ENCODE results near the gene TBCK. TPM values are rescaled to one million over a fixed set of nuclear protein-coding genes. Genes with fewer than 3 reads are reported as not detected.

Gene TBCK
- polyA plus RNA-seq, 1 experiment, result 36.3 TPM

DNA sequence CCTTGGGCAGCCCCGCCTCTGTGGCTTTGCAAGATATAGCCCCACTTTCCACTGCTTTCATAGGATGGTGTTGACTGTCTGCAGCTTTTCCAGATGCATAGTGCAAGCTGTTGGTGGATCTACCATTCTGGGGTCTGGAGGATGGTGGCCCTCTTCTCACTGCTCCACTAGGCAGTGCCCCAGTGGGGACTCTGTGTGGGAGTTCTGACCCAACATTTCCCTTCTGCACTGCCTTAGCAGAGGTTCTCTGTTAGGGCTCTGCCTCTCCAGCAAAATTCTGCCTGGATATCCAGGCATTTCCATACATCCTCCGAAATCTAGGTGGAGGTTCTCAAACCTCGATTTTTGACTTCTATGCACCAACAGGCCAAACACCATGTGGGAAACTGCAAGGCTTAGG is 153.7 kb downstream of the TBCK start:
- CTCF ChIA-PET, result no interaction called here
- TF ChIP-seq, protein P1, sequence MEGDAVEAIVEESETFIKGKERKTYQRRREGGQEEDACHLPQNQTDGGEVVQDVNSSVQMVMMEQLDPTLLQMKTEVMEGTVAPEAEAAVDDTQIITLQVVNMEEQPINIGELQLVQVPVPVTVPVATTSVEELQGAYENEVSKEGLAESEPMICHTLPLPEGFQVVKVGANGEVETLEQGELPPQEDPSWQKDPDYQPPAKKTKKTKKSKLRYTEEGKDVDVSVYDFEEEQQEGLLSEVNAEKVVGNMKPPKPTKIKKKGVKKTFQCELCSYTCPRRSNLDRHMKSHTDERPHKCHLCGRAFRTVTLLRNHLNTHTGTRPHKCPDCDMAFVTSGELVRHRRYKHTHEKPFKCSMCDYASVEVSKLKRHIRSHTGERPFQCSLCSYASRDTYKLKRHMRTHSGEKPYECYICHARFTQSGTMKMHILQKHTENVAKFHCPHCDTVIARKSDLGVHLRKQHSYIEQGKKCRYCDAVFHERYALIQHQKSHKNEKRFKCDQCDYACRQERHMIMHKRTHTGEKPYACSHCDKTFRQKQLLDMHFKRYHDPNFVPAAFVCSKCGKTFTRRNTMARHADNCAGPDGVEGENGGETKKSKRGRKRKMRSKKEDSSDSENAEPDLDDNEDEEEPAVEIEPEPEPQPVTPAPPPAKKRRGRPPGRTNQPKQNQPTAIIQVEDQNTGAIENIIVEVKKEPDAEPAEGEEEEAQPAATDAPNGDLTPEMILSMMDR (IDR thresholded peaks at IDR 0.05; ENCODE audit: insufficient read depth, low read depth, low read length), result no peak
- POLR2A ChIA-PET, result no interaction called here

DNA sequence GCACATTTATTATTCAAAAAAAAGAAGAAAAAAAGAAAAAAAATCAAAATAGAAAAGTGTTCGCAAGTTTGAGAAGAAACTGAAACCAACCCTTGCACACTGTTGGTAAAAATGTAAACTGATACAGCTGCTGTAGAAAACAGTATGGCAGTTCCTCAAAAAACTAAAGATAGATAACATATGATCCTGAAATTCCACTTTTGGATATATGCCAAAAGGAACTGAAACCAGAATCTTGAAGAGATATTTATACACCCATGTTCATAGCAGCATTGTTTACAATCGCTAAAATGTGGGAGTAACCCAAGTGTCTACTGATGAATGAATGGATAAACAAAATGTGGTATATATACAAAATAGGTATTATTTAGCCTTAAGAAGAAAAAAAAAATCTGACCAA is 155.4 kb downstream of the TBCK start:
- no peak overlapping the region for H3K4me3 ChIP-seq (ENCODE audit: low read depth, low read length)
- TF ChIP-seq, protein P1 (IDR thresholded peaks at IDR 0.05; ENCODE audit: insufficient read depth, low read depth, low read length), result no peak
- POLR2A ChIA-PET, result no interaction called here
- CTCF ChIA-PET, result no interaction called here
- no peak for DNase-seq (ENCODE audit: low read depth)
- H3K36me3 ChIP-seq (ENCODE audit: control insufficient read depth, insufficient read depth, low read length), result peaks cover 1% of the 10 kb centered on the region; the same call in 1 of the 2 replicates
- H3K27me3 ChIP-seq (ENCODE audit: control insufficient read depth, insufficient read depth, low read length), result no peaks in the 10 kb centered on the region

More for the DNA sequence above, 153.7 kb downstream of the TBCK start:
- no peak for DNase-seq (ENCODE audit: low read depth)
- Histone ChIP-seq H3K4me3 (ENCODE audit: low read depth, low read length) (no peak overlapping the region), H3K27me3 (ENCODE audit: control insufficient read depth, insufficient read depth, low read length) (no peaks in the 10 kb centered on the region), H3K36me3 (ENCODE audit: control insufficient read depth, insufficient read depth, low read length) (0 out of 2 replicates have a peak, but pooled peaks cover 1% of the 10 kb centered on the region)

DNA sequence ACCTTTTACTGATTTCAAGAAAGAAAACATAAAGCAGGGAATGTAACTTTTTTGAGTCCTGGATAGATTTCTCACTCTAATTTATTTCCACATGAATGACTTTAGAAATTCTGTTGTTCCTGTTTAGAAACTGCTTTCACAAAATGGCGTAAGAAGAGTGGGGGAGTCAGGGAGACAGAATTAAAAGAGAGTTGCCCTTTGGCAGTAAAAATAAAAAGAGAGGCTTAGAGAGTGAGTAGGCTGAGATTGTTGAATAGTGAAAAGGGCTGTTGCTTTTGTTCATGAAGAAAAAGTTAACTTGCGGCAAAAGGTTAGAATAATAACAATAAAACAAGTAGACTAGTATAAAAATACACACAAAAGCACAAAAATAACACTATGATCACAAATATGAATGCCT is 166.1 kb downstream of the TBCK start:
- POLR2A ChIA-PET, result no interaction called here
- TF ChIP-seq, protein P1 (IDR thresholded peaks at IDR 0.05; ENCODE audit: insufficient read depth, low read depth, low read length), result no peak
- no peak for DNase-seq (ENCODE audit: low read depth)
- Histone ChIP-seq H3K36me3 (ENCODE audit: control insufficient read depth, insufficient read depth, low read length) (no peaks in the 10 kb centered on the region), H3K27me3 (ENCODE audit: control insufficient read depth, insufficient read depth, low read length) (no peaks in the 10 kb centered on the region), H3K4me3 (ENCODE audit: low read depth, low read length) (no peak overlapping the region)
- CTCF ChIA-PET, result no interaction called here

DNA sequence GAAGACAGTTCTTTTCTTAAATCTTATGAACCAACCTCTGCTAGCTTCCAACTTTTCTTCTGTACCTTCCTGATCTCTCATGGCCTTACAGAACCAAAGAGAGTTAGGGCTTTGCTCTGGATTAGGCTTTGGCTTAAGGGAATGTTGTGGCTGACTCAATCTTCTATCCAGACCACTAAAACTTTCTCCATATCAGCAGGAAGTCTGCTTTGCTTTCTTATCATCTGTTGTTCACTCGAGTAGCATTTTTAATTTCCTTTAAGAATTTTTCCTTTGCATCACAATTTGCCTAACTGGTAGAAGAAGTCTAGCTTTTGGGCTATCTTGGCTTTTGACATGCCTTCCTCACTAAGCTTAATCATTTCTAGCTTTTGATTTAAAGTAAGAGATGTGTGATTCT is 167.0 kb downstream of the TBCK start:
- DNase-seq (ENCODE audit: low read depth), result no peak

DNA sequence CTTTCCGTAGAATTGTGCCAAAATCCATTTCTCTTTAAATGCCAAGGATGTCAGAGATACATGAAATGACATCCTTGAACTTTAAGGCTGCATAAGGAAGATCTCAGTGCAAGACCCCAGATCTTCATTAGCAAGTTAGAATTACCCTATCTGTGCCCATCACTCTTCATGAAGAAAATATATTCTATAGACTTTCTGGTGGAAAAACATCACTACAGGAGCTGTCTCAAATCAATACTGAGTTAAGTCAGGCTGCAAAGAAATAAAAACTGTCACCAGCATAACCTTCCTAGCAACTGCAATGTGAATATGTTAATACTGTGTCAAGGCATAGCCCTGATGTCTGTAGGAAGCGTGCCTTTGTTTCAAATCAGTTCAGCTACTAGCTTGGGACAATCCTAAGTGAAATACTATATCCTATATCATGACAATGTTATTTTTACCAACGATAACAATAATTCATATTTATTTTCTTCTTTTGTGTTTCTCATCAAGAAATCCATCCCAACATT is 173.3 kb downstream of the TBCK start:
- H3K27me3 ChIP-seq (ENCODE audit: control insufficient read depth, insufficient read depth, low read length), result no peaks in the 10 kb centered on the region
- ChIA-PET POLR2A (no interaction called here), CTCF (interaction anchor here (0.6 kb wide), 1 partner anchor 15 kb away, joined by 3 read pairs; no protein-coding TSS in a partner anchor)
- no peaks in the 10 kb centered on the region for H3K36me3 ChIP-seq (ENCODE audit: control insufficient read depth, insufficient read depth, low read length)
- H3K4me3 ChIP-seq (ENCODE audit: low read depth, low read length), result no peak overlapping the region
- TF ChIP-seq, protein P1 (IDR thresholded peaks at IDR 0.05; ENCODE audit: insufficient read depth, low read depth, low read length), result no peak
- DNase-seq (ENCODE audit: low read depth), result no peak

More for the DNA sequence above, 167.0 kb downstream of the TBCK start:
- TF ChIP-seq, protein P1 (IDR thresholded peaks at IDR 0.05; ENCODE audit: insufficient read depth, low read depth, low read length), result no peak
- H3K27me3 ChIP-seq (ENCODE audit: control insufficient read depth, insufficient read depth, low read length), result no peaks in the 10 kb centered on the region
- POLR2A ChIA-PET, result no interaction called here
- H3K4me3 ChIP-seq (ENCODE audit: low read depth, low read length), result no peak overlapping the region
- CTCF ChIA-PET, result no interaction called here
- H3K36me3 ChIP-seq (ENCODE audit: control insufficient read depth, insufficient read depth, low read length), result no peaks in the 10 kb centered on the region

Measured in BJ (cell line).